Ishikawa (cell line): ENCODE results near the gene GM2A.

Experiments used
- CEBPB ChIP-seq: IDR thresholded peaks from 2 replicates; pipeline ENCODE4 v1.6.1; 2012
- EGR1 ChIP-seq: IDR thresholded peaks from 2 replicates; pipeline ENCODE4 v1.6.1; 2012
- MAX ChIP-seq: IDR thresholded peaks from 2 replicates; pipeline ENCODE4 v1.6.1; 2012
- NFIC ChIP-seq: IDR thresholded peaks from 2 replicates; pipeline ENCODE4 v1.6.1; 2012
- RAD21 ChIP-seq: IDR thresholded peaks from 2 replicates; pipeline ENCODE4 v1.6.1; 2012; ENCODE audit warnings: low read depth
- REST ChIP-seq: IDR thresholded peaks from 2 replicates; pipeline ENCODE4 v1.6.1; 2012; ENCODE audit warnings: low read depth, mild to moderate bottlenecking
- TAF1 ChIP-seq: IDR thresholded peaks from 2 replicates; pipeline ENCODE4 v1.6.1; 2012; ENCODE audit warnings: low read depth, mild to moderate bottlenecking
- YY1 ChIP-seq: IDR thresholded peaks from 2 replicates; pipeline ENCODE4 v1.6.1; 2012; ENCODE audit warnings: low read depth

GM2A gene

GRCh38 chr5:151318850-151319732, 66.1 kb downstream of the GM2A start:
- TF ChIP-seq NFIC = no peak
- TF ChIP-seq YY1 = no peak
- peak; percentile 41 for TF ChIP-seq RAD21
- no peak for TF ChIP-seq CEBPB
- TF ChIP-seq EGR1 = no peak
- no peak for TF ChIP-seq TAF1
- TF ChIP-seq MAX = no peak
- TF ChIP-seq REST = no peak
